SK-N-SH treated with all-trans-retinoic acid at 6 μM for 48 hours (cell line): ENCODE data around the gene CFAP97D1.

ENCODE experiments used
- GLIS3 ChIP-seq: fragments of 250-450 bp; sonication (Bioruptor Pico); IDR thresholded peaks from 2 replicates; pipeline ENCODE4 v1.5.0; 2020; ENCODE audit warnings: mild to moderate bottlenecking, moderate library complexity
- PATZ1 ChIP-seq: fragments of 250-450 bp; sonication (Bioruptor Pico); IDR thresholded peaks from 2 replicates; pipeline ENCODE4 v1.8.0; 2020; ENCODE audit warnings: mild to moderate bottlenecking, moderate library complexity, borderline replicate concordance
- PPARA ChIP-seq: fragments of 250-450 bp; sonication (Bioruptor Pico); IDR thresholded peaks from 2 replicates; pipeline ENCODE4 v1.5.0; 2020; ENCODE audit warnings: mild to moderate bottlenecking, borderline replicate concordance
- RARB ChIP-seq: fragments of 250-450 bp; sonication (Bioruptor Pico); IDR thresholded peaks from 2 replicates; pipeline ENCODE4 v1.8.0; 2021; ENCODE audit warnings: mild to moderate bottlenecking, moderate library complexity
- ZFP3 ChIP-seq: fragments of 250-450 bp; sonication (Bioruptor Pico); IDR thresholded peaks from 2 replicates; pipeline ENCODE4 v1.5.0; 2020; ENCODE audit warnings: mild to moderate bottlenecking, moderate library complexity

GRCh38 chr17:43737722-43738121 lies 42.5 kb upstream of the CFAP97D1 start:
- TF ChIP-seq GLIS3 (no peak), PPARA (no peak), PATZ1 (CRISPR knock-in tag) (no peak), ZFP3 (CRISPR knock-in tag) (no peak), RARB (CRISPR knock-in tag) (no peak)
